Measurements from ENCODE around the gene RAB36.

RAB36 gene

GRCh38 chr22:23144932-23145877 lies at the start of gene RAB36:
Gene RAB36 (plus strand): TSS chr22:23145477. CDS start chr22:23146617, 1,140 bp downstream.
- DNase-seq (ENCODE audit: low spot score): peak; percentile 84
- TF ChIP-seq, protein P1, sequence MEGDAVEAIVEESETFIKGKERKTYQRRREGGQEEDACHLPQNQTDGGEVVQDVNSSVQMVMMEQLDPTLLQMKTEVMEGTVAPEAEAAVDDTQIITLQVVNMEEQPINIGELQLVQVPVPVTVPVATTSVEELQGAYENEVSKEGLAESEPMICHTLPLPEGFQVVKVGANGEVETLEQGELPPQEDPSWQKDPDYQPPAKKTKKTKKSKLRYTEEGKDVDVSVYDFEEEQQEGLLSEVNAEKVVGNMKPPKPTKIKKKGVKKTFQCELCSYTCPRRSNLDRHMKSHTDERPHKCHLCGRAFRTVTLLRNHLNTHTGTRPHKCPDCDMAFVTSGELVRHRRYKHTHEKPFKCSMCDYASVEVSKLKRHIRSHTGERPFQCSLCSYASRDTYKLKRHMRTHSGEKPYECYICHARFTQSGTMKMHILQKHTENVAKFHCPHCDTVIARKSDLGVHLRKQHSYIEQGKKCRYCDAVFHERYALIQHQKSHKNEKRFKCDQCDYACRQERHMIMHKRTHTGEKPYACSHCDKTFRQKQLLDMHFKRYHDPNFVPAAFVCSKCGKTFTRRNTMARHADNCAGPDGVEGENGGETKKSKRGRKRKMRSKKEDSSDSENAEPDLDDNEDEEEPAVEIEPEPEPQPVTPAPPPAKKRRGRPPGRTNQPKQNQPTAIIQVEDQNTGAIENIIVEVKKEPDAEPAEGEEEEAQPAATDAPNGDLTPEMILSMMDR (IDR thresholded peaks at IDR 0.05; ENCODE audit: extremely low read depth, missing control alignments): no peak

GRCh38 chr22:23095733-23096342 lies 49.4 kb upstream of the RAB36 start:
- TF ChIP-seq, protein P1 (IDR thresholded peaks at IDR 0.05; ENCODE audit: extremely low read depth, missing control alignments): no peak
- DNase-seq (ENCODE audit: low spot score): no peak

GRCh38 chr22:23097412-23098229 lies 47.7 kb upstream of the RAB36 start:
- TF ChIP-seq, protein P1 (IDR thresholded peaks at IDR 0.05; ENCODE audit: extremely low read depth, missing control alignments): no peak
- DNase-seq (ENCODE audit: low spot score): no peak

- DNase-seq (ENCODE audit: low spot score): no peak
- TF ChIP-seq, protein P1 (IDR thresholded peaks at IDR 0.05; ENCODE audit: extremely low read depth, missing control alignments): no peak
Observed at GRCh38 chr22:23098230-23098705, 47.0 kb upstream of the RAB36 start.

DNA sequence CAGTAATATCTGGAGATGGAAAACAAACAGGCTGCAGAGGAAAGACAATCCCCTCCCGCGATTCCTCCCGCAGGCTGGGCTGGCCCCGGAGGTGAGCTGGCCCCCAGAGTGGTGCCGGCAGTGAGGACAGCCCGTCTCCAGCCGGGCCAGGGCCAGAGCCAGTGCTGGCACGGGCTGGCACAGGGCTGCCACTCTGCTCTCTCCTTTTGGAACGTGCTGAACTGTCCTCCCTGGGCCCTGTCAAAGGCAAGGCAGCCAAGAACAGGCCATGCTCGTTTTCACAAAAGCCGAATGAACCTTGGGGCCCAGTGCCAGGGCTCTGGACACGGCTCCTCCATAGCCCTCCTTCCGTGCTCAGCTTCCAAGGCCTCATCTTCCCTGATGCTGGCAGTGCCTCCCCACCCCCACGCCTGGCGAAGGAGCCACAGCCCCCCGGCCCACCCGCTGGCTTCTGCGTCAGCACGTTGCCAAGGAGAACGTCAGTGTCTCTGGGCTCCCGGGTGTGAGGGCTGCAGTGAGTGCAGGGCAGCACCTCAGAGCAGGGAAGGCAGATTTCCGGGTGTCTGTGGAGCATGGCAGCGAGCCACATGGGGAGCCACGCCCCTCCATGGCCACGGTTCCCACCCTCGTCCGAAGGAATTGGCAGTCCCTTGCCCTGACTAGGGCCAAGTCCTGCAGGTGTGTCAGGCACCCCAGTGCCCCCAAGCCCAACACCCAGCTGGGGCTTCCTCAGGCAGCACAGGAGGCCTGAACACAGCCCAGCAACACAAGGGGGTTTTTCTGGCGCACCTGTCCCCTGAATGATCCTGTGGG lies 46.4 kb upstream of the RAB36 start:
- TF ChIP-seq, protein P1 (IDR thresholded peaks at IDR 0.05; ENCODE audit: extremely low read depth, missing control alignments): no peak
- no peak for DNase-seq (ENCODE audit: low spot score)

DNA sequence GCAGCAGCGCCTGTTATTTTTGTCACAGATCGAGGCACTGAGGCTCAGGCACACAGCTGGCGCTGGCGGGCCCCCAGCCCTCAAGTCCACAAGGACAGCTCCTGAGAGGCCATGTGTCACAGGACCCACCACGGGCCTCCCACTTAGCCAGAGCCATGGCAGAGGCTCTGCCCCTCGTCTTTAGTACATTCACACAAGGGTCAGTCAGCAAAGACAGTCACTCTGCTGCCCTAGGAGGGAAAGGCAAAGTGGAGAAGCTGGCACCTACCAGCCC lies 45.8 kb upstream of the RAB36 start:
- DNase-seq (ENCODE audit: low spot score): no peak
- TF ChIP-seq, protein P1 (IDR thresholded peaks at IDR 0.05; ENCODE audit: extremely low read depth, missing control alignments): no peak
